T-helper 1 cell treated with Interleukin-12 subunit alpha and Interleukin-12 subunit beta and Interleukin-4 antibody, amounts not matched to agents 30 μg/mL and 1 μg/mL, for 36 hours (primary cell): Measurements from ENCODE around the gene CCNC.
A peak's percentile ranks its signal among the peaks of the same experiment; 100 is the strongest.
"Not testable (repeated sequence)": the region's sequence is repeated elsewhere in the genome, so short reads cannot be mapped to it uniquely, and the experiment has no call there.

Experiments used
- H3K27ac Mint-ChIP-seq: one replicate; pipeline ENCODE4 v1.8.0; 2021; ENCODE audit warnings: mild to moderate bottlenecking, mixed read lengths
- H3K27me3 Mint-ChIP-seq: one replicate; pipeline ENCODE4 v1.8.0; 2021; ENCODE audit warnings: low read depth, mixed read lengths
- H3K36me3 Mint-ChIP-seq: one replicate; pipeline ENCODE4 v1.8.0; 2021; ENCODE audit warnings: low read depth, mixed read lengths
- H3K4me1 Mint-ChIP-seq: one replicate; pipeline ENCODE4 v1.8.0; 2021; ENCODE audit warnings: low read depth, mixed read lengths
- H3K4me3 Mint-ChIP-seq: one replicate; pipeline ENCODE4 v1.8.0; 2021; ENCODE audit warnings: mild to moderate bottlenecking, moderate library complexity, mixed read lengths
- H3K9me3 Mint-ChIP-seq: one replicate; pipeline ENCODE4 v1.8.0; 2021; ENCODE audit warnings: mixed read lengths

Gene CCNC

DNA sequence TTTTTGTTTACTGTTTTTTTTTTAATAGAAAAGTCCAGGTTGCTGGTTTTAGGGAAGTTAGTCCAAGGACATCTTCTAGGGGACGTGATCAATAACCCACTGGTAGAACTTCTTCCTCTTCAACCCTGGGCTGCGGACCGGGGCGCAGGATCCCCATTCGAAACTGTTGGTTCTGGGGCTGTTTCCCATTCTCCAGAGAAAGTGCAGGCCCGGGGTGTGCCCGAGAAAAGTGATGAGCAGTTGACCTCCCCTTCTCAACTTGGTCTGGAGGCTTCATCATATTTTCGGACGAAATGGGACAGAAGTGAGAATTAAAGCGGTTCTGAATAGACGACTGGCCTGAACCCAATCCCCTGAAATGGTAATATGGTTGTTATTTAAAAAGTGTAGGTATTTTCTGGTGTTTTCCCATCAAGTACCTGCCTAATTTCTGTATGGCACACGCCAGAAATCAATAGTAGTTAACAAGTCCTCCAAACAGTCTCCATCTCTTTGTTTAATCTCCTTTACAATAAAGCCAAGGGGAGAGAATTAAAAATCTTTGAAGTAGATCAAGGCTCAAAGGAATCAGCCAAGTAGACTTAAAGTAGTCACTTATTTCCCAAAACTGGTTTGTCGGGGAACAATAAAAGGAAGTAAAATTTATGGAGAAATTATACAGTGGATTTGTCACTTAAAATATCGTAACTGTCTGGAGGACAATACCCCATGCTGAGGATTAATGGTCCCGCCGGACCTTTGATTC is 37.6 kb upstream of the CCNC start:
- H3K27ac Mint-ChIP-seq = peak overlapping the region; percentile 22
- peaks cover 93% of the 10 kb centered on the region for H3K27me3 Mint-ChIP-seq
- H3K36me3 Mint-ChIP-seq = peaks cover 8% of the 10 kb centered on the region
- H3K4me1 Mint-ChIP-seq = peaks cover 38% of the 10 kb centered on the region
- peaks cover 20% of the 10 kb centered on the region for H3K9me3 Mint-ChIP-seq
- no peak overlapping the region for H3K4me3 Mint-ChIP-seq

DNA sequence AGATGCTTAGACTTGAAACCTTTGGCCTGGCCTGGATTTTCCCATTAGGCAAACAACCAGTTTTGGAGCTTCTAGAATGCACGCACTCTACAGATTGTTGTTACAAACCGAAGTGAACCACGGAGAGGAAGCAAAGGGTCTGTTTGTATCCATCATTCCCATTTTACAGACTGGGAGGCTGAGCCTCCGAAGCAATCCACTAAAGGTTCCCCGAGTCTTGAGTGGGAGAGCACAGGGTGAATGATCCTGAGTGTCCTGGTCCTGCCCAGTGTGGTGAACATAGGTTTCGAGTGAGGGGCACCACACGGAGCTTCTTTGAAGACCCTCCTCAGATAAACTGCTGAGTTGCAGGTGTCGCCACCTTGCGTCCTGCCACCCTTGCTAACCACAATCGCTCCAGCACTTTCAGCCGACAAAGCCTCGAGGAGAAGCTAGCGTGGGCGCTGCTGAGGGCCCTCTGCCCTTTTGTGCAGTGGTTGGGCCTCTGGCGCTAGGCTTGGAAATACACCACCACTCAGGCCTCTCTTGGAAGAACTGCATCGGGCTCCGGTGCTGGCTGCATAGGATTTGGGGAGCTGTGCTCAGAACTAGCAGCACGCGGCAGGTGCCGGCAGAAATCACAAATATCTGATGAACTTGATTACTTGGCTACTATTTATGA is 36.7 kb upstream of the CCNC start:
- H3K4me1 Mint-ChIP-seq = peaks cover 29% of the 10 kb centered on the region
- H3K4me3 Mint-ChIP-seq = no peak overlapping the region
- H3K27me3 Mint-ChIP-seq = peaks cover 92% of the 10 kb centered on the region
- H3K36me3 Mint-ChIP-seq = peaks cover 8% of the 10 kb centered on the region
- peaks cover 20% of the 10 kb centered on the region for H3K9me3 Mint-ChIP-seq
- peak overlapping the region; percentile 63 for H3K27ac Mint-ChIP-seq

DNA sequence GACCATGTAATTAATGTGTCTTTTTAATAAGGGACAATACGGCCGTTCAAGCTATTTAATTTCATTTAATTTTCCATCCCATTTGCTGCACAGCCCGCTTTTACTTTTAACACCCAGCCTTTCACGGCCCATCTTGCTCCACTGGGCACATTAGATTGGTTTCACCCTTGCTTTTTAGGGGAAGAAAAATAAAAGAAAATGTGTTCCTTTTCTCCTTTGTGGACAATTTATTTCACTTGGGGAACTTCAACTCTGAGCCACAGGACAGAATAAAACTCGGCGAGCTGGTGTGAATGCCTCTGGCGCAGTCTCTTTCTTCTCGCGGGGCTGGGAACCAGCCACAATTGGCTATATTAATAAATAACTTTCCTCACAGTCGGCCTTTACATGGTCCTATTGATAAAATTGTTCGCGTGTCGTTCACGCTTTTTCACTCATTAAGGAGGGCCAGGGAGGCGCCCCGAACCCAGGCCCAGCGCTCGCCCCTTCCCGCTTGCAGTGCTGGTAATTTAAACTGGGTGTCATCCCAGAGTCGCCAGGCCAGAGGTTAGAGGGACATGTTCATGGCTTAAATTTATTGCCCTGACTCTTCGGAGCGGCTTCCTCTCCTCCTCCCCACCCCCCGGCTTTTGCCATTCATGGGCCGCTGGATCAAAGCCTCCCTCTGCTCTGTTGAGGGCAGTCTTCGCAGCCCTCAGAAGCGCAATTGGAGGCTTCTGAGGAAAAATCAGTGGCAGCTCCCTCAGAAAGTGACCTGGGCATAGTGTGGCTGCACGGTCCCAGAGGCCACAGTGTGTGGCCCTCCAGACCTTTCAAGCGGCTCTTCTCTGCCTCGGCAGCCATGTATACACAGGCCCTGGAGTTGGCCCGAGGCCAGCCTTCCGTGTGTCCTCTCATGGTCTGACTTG is 36.0 kb upstream of the CCNC start:
- Mint-ChIP-seq H3K27ac (peak overlapping the region; percentile 63), H3K27me3 (peaks cover 93% of the 10 kb centered on the region), H3K4me1 (peaks cover 24% of the 10 kb centered on the region), H3K4me3 (no peak overlapping the region), H3K9me3 (peaks cover 16% of the 10 kb centered on the region), H3K36me3 (peaks cover 8% of the 10 kb centered on the region)

DNA sequence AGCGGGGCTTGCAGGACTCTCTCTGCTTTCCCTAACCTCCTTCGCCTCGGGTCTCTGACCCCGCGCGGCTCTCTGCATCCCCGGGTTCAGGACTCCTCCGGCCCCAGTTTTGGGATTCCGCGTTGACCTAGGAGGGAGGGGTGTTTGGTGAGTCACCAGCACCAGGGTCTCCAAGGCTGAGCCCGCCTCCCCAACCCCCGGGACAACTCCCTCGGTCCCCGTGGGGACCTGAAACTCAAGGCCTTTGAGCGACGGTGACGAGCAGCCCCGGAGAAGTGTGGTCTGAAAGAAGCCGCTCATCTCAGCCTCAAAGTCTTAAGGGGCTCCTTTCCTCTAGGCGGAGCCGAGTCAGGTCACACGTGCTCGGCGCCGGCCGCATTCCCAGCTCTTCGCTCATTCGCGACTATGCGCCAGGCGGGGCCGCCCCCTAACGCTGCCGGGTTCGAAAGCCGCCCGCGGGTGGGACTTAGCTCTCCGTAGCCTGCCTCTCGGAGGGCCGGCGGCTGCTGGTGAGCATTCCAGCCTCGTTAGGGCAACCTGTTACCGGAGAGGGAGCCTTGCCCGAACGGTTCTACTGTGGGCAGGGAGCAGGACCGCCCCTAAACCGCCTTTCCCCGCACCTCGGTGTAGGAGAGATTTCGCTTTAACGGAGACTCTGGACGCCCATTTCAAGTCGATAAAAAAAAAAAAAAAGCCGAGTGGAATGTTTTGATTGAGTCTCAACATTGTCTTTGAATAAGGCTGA is 35.1 kb upstream of the CCNC start:
- Mint-ChIP-seq H3K4me3 (peak overlapping the region; percentile 31), H3K4me1 (peaks cover 18% of the 10 kb centered on the region), H3K36me3 (peaks cover 5% of the 10 kb centered on the region), H3K9me3 (peaks cover 9% of the 10 kb centered on the region), H3K27me3 (peaks cover 93% of the 10 kb centered on the region), H3K27ac (peak overlapping the region; percentile 49)

- Mint-ChIP-seq H3K4me1 (peaks cover 14% of the 10 kb centered on the region), H3K36me3 (peaks cover 5% of the 10 kb centered on the region), H3K9me3 (peaks cover 4% of the 10 kb centered on the region), H3K27me3 (peaks cover 93% of the 10 kb centered on the region), H3K4me3 (peak overlapping the region; percentile 57), H3K27ac (peak overlapping the region; percentile 41)
Measured at GRCh38 chr6:99602520-99603420, 34.3 kb upstream of the CCNC start.

GRCh38 chr6:99594696-99595095 is 26.2 kb upstream of the CCNC start:
- not testable (repeated sequence) for H3K4me3 Mint-ChIP-seq, H3K9me3 Mint-ChIP-seq, H3K27ac Mint-ChIP-seq, H3K36me3 Mint-ChIP-seq
- Mint-ChIP-seq H3K27me3 (peaks cover 94% of the 10 kb centered on the region), H3K4me1 (peaks cover 16% of the 10 kb centered on the region)

- peaks cover 21% of the 10 kb centered on the region for H3K4me1 Mint-ChIP-seq
- H3K36me3 Mint-ChIP-seq = peaks cover 5% of the 10 kb centered on the region
- H3K27me3 Mint-ChIP-seq = peaks cover 93% of the 10 kb centered on the region
- no peak overlapping the region for H3K4me3 Mint-ChIP-seq
- no peak overlapping the region for H3K27ac Mint-ChIP-seq
- H3K9me3 Mint-ChIP-seq = peaks cover 5% of the 10 kb centered on the region
Measured at GRCh38 chr6:99592900-99593299, 24.4 kb upstream of the CCNC start.

DNA sequence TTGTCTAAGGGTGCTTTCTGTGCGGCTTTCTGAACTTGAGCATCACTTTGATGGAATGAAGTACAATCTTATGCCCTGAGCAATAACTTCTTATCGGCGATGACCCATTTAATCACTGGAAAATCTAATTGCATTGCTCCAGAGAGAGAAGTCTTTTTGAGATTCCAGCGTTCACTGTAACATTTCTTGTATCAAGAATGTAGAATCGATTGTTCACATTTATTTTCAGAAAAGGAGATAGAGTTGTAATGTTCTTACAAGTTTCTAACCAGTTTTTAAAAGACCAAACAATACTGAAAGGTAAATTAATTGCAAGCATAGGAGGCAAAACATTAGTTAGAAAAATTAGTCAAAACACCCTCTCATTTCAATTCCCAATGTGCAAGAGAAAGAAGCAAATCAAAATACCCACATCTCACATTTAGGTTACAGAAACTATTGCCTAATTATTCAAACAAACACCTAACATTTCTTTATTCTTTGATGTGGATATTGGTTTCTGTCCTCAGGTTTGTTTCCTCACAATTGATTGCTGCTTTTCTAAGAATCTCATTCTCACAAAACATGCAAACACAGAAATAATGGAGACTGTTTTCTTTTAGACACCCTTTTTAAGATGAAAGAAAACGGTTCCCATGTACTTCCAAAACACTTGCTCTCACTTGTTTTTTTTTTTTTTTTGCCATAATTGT is 23.4 kb upstream of the CCNC start:
- Mint-ChIP-seq H3K27me3 (peaks cover 89% of the 10 kb centered on the region), H3K4me1 (peaks cover 21% of the 10 kb centered on the region), H3K4me3 (no peak overlapping the region), H3K9me3 (peaks cover 5% of the 10 kb centered on the region), H3K27ac (no peak overlapping the region), H3K36me3 (peaks cover 5% of the 10 kb centered on the region)

DNA sequence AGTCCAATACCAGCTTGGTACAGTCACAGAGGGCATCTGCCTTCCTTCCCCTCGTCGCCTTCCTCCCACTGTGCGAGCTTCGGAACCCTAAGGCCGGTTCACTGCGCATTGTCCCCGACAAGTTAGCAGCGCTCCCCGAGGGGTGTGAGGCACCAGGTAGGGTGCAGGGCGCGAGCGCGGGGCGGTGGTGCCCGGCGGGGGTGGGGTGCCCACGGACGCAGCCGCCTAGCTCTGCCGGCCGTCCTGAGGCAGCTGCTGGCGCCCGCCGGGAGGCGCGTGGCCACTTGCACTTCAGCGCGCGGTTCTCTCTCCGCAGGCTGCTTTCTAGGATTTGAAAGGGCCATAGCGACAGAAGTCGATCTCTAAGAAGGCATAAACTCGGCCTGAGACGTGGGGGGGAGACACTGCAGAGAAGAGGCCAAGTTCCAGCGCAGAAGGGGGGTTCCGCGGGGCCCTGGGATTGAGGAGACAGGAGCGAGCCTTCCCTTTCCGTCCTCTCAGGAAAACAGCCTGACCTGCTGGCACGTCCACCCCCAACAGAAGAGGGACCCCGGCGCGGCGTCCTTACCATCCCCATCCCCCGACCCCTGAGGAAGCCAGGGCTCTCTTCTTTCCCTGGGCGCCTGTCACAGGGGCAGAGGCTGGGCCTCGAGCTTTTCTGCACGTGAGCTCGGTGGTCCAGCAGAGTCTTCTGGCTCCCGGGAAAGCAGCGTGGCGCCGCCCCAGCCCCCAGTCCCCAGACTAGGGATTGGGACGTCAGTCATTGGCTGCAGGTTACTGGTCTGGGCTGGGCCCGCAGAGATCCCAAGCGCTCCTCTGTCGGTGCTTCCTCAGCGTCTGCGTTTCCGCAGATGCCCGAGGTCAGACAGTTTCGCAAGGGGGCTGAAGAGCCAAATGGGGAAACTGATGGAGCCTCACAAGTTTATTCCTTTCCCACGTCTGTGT is 22.5 kb upstream of the CCNC start:
- Mint-ChIP-seq H3K27me3 (peaks cover 85% of the 10 kb centered on the region), H3K9me3 (peaks cover 5% of the 10 kb centered on the region), H3K36me3 (peaks cover 5% of the 10 kb centered on the region), H3K4me1 (peaks cover 21% of the 10 kb centered on the region), H3K4me3 (no peak overlapping the region), H3K27ac (no peak overlapping the region)

- H3K9me3 Mint-ChIP-seq = no peaks in the 10 kb centered on the region
- H3K27ac Mint-ChIP-seq = no peak overlapping the region
- H3K27me3 Mint-ChIP-seq = peaks cover 86% of the 10 kb centered on the region
- H3K4me1 Mint-ChIP-seq = peaks cover 21% of the 10 kb centered on the region
- peak overlapping the region; percentile 48 for H3K4me3 Mint-ChIP-seq
- H3K36me3 Mint-ChIP-seq = peaks cover 2% of the 10 kb centered on the region
Measured at GRCh38 chr6:99589907-99590493, 21.5 kb upstream of the CCNC start.

GRCh38 chr6:99589290-99589672 is 20.8 kb upstream of the CCNC start:
- peaks cover 88% of the 10 kb centered on the region for H3K27me3 Mint-ChIP-seq
- no peaks in the 10 kb centered on the region for H3K9me3 Mint-ChIP-seq
- peaks cover 21% of the 10 kb centered on the region for H3K4me1 Mint-ChIP-seq
- peak overlapping the region; percentile 81 for H3K4me3 Mint-ChIP-seq
- H3K36me3 Mint-ChIP-seq = peaks cover 2% of the 10 kb centered on the region
- H3K27ac Mint-ChIP-seq = no peak overlapping the region
